HepG2 (cell line): ENCODE measurements around the gene SRP72. TPM values are rescaled to one million over a fixed set of nuclear protein-coding genes. Genes with fewer than 3 reads are reported as not detected.
A peak's percentile ranks its signal among the peaks of the same experiment; 100 is the strongest.

Experiments used
- EED ChIP-seq: sonication (generic); formaldehyde crosslinking; IDR thresholded peaks from 2 replicates; pipeline ENCODE4 v1.5.0; 2020; ENCODE audit warnings: mild to moderate bottlenecking, missing genetic modification reagents
- FOXA1 ChIP-seq, 2 experiments: fragments of 450-650 bp in 1 of 2; sonication (generic) in 1 of 2; formaldehyde crosslinking in 1 of 2; IDR thresholded peaks; 2 replicates each; pipeline versions ENCODE4 v1.4.0 to v1.6.1; 2016 to 2020; ENCODE audit warnings: missing genetic modification reagents in 1 of 2
- ISL2 ChIP-seq: sonication (generic); formaldehyde crosslinking; IDR thresholded peaks from 2 replicates; pipeline ENCODE4 v1.5.0; 2020; ENCODE audit warnings: missing genetic modification reagents
- MLX ChIP-seq: IDR thresholded peaks from 2 replicates; pipeline ENCODE4 v1.6.1; 2016
- MTERF4 ChIP-seq: sonication (generic); formaldehyde crosslinking; IDR thresholded peaks from 2 replicates; pipeline ENCODE4 v1.8.0; 2023; ENCODE audit warnings: mild to moderate bottlenecking, missing genetic modification reagents
- NR2F1 ChIP-seq, 2 experiments: fragments of 450-650 bp in 1 of 2; formaldehyde crosslinking in 1 of 2; IDR thresholded peaks; 2 replicates each; pipeline versions ENCODE4 v1.5.0 to v1.6.1; 2016 to 2020; ENCODE audit warnings: mild to moderate bottlenecking in 1 of 2, missing compliant biosample characterization in 1 of 2, missing genetic modification reagents in 1 of 2, moderate library complexity in 1 of 2
- NR2F2 ChIP-seq: IDR thresholded peaks from 2 replicates; pipeline ENCODE4 v1.6.1; 2012; ENCODE audit warnings: low read depth, inconsistent platforms, borderline replicate concordance
- PRPF4 ChIP-seq: fragments of 200-400 bp; formaldehyde crosslinking; IDR thresholded peaks from 2 replicates; pipeline ENCODE4 v1.6.1; 2016; ENCODE audit warnings: low read length, low read depth; ENCODE audit not compliant: poor library complexity, severe bottlenecking
- REST ChIP-seq, 2 experiments: IDR thresholded peaks; 2 replicates each; pipeline ENCODE4 v1.6.1; 2011 to 2012; ENCODE audit warnings: low read length in 2 of 2, borderline replicate concordance in 1 of 2, low read depth in 1 of 2, mild to moderate bottlenecking in 1 of 2, moderate library complexity in 1 of 2
- TCF7L2 ChIP-seq: IDR thresholded peaks from 2 replicates; pipeline ENCODE4 v1.6.1; 2011; ENCODE audit warnings: mild to moderate bottlenecking, low read depth, low read length, moderate library complexity
- TFAP4 ChIP-seq: sonication (generic); IDR thresholded peaks from 2 replicates; pipeline ENCODE4 v1.6.1; 2016; ENCODE audit warnings: low read depth, borderline replicate concordance
- ZBTB44 ChIP-seq: sonication (generic); formaldehyde crosslinking; IDR thresholded peaks from 2 replicates; pipeline ENCODE4 v1.4.0; 2020; ENCODE audit warnings: missing genetic modification reagents
- ZHX1 ChIP-seq: sonication (generic); formaldehyde crosslinking; IDR thresholded peaks from 2 replicates; pipeline ENCODE4 v1.8.1; 2022; ENCODE audit warnings: low read depth, mild to moderate bottlenecking, missing genetic modification reagents
- ZNF317 ChIP-seq: sonication (generic); formaldehyde crosslinking; IDR thresholded peaks from 2 replicates; pipeline ENCODE4 v1.5.0; 2020; ENCODE audit warnings: mild to moderate bottlenecking, missing genetic modification reagents
- ZNF546 ChIP-seq: sonication (generic); formaldehyde crosslinking; conservative IDR thresholded peaks from 2 replicates; pipeline ENCODE4 v1.8.1; 2023; ENCODE audit warnings: mild to moderate bottlenecking, missing genetic modification reagents
- ZNF615 ChIP-seq: sonication (generic); formaldehyde crosslinking; IDR thresholded peaks from 2 replicates; pipeline ENCODE4 v1.5.0; 2020; ENCODE audit warnings: mild to moderate bottlenecking, missing genetic modification reagents, borderline replicate concordance
- polyA plus RNA-seq, 8 experiments: library from polyadenylated mRNA; depleted of rRNA in 3 of 8; stranded (reverse) in 7 of 8; unstranded in 1 of 8; fragments of >200 nt; fragmentation: Illumina TruSeq in 4 of 8; extraction: Trizol in 4 of 8; gene quantifications; 2 replicates each; pipeline versions ENCODE4 v1.2.1 to v1.2.3, GENCODE V29; 2011 to 2016; ENCODE audit warnings: low read depth in 4 of 8, missing spikeins in 1 of 8, mixed read lengths in 1 of 8; ENCODE audit not compliant: insufficient read depth in 1 of 8
- total RNA-seq, 5 experiments: library from RNA; depleted of rRNA; stranded (reverse); fragments of >200 nt; fragmentation: Illumina TruSeq; extraction: Trizol; gene quantifications; 2 replicates each; pipeline ENCODE4 v1.2.3, GENCODE V29; 2016; ENCODE audit warnings: low read depth in 1 of 5

The SRP72 gene
- total and polyA plus RNA-seq, 2 of the 13 experiments (the other 11 are each of a cell fraction or from before 2014, with no cell fraction given): 64.9 to 75.6 TPM

- TF ChIP-seq MLX (CRISPR knock-in tag) (no peak), NR2F1 (CRISPR knock-in tag; IDR thresholded peaks at IDR 0.05) (peak in 1 of 2 experiments; percentile 8; a peak in 1 of 4 replicates), ZHX1 (CRISPR knock-in tag) (0 out of 2 replicates have a peak, but pooled peaks have one; percentile 46), PRPF4 (no peak), ZNF615 (CRISPR knock-in tag) (no peak), NR2F2 (no peak), TCF7L2 (no peak), EED (no peak), ZNF546 (CRISPR knock-in tag) (no peak), ISL2 (0 out of 2 replicates have a peak, but pooled peaks have one; percentile 23), FOXA1 (IDR thresholded peaks at IDR 0.05) (no peak), FOXA1 (CRISPR knock-in tag; IDR thresholded peaks at IDR 0.05) (0 out of 2 replicates have a peak, but pooled peaks have one; percentile 8), ZBTB44 (no peak), TFAP4 (no peak), REST (IDR thresholded peaks at IDR 0.05; ENCODE audit: borderline replicate concordance in 1 of 2, low read depth in 1 of 2, low read length in 2 of 2) (peak in 1 of 2 experiments; percentile 48; a peak in 1 of 4 replicates), MTERF4 (CRISPR knock-in tag) (0 out of 2 replicates have a peak, but pooled peaks have one; percentile 49), ZNF317 (CRISPR knock-in tag) (0 out of 2 replicates have a peak, but pooled peaks have one; percentile 52)
Measured at GRCh38 chr4:56467284-56468096, at the start of gene SRP72 (continued).
